ENCODE data around the gene PIAS4. TPM values are rescaled to one million over a fixed set of nuclear protein-coding genes. Genes with fewer than 3 reads are reported as not detected.

The PIAS4 gene
- polyA plus RNA-seq, 1 donor (not counting 4 experiments of a cell fraction or from before 2014, with no cell fraction given) = 7.5 TPM

DNA sequence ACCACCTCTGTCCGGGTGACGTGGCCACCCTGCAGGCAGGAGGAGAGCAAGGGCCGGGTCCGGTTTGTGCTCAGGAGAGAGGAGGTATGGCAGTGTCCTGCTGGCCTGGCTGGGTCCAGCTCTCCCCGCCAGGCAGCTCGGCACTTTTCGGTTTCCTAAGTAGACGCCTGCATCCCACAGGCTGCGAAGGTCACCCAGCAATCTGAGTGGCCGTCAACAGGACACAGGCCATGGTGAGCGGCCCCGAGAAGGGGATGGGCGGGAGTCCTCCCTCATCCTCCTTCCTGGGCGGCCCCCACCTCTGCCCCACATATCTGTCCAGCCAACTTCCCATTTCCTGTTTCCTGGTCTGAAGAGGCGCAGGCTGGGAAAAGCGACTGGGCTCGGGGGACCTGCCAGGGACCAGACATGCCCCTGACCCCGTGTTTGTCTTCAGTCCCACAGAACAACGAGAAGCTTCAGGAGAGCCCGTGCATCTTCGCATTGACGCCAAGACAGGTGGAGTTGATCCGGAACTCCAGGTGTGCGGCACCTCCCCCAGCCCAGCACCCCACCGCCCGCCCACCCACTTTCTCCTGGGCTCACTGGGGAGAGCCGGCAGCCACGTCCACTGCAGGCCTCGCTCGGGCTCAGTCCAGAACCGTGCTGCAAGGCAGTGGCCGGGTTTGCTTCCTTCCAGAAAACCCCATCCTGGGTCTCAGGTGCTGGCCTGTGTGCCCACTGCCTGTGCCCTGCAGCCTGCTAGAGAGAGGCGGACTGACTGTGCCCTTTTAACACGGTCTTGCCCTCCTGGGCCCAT lies 16.3 kb downstream of the PIAS4 start:
- Histone ChIP-seq H3K36me3 (ENCODE audit: control insufficient read depth in 2 of 2, extremely low read depth in 1 of 2, insufficient read depth in 2 of 2, low read length in 2 of 2) (peaks cover 6 to 16% of the 10 kb centered on the region in 2 experiments), H3K9ac (ENCODE audit: control insufficient read depth, extremely low read depth, insufficient read depth, low read length) (no peak overlapping the region), H3K27ac (ENCODE audit: control insufficient read depth, insufficient read depth, low read length) (no peak overlapping the region), H3K27me3 (ENCODE audit: control insufficient read depth, extremely low read depth, insufficient read depth, low read length) (no peaks in the 10 kb centered on the region), H2AFZ (ENCODE audit: control insufficient read depth, low read length) (no peak overlapping the region), H3K9me1 (ENCODE audit: control insufficient read depth, extremely low read depth, insufficient read depth, low read length) (no peaks in the 10 kb centered on the region), H3K4me1 (ENCODE audit: control insufficient read depth, extremely low read depth, insufficient read depth, low read length) (no peaks in the 10 kb centered on the region), H3K4me2 (ENCODE audit: control insufficient read depth, extremely low read depth, insufficient read depth, low read depth, low read length) (no peak overlapping the region), H4K20me1 (ENCODE audit: control insufficient read depth, extremely low read depth, insufficient read depth, low read length) (no peaks in the 10 kb centered on the region), H3K9me3 (ENCODE audit: control insufficient read depth, low read depth, low read length) (no peaks in the 10 kb centered on the region), H3K79me2 (ENCODE audit: control insufficient read depth, insufficient read depth, low read length) (peaks cover 9% of the 10 kb centered on the region), H3K4me3 (ENCODE audit: control insufficient read depth in 2 of 3, extremely low read depth in 1 of 3, insufficient read depth in 2 of 3, low read depth in 1 of 3, low read length in 3 of 3) (no peak overlapping the region)
- TF ChIP-seq EZH2 (IDR thresholded peaks at IDR 0.05; ENCODE audit: low read length) (no peak), CTCF (optimal IDR thresholded peaks at IDR 0.05 in 1 of 3, IDR thresholded peaks at IDR 0.05 in 1 of 3, conservative IDR thresholded peaks at IDR 0.05 in 1 of 3; ENCODE audit: extremely low read depth in 1 of 3, insufficient read depth in 2 of 3, low read length in 3 of 3) (no peak)
- DNase-seq (ENCODE audit: low read depth, low spot score) (no peak), FAIRE-seq (no peak)
- dilution Hi-C loops (cut with MboI; ENCODE audit: extremely low pct_ligation_motif_present, low sequenced_read_pairs) = no loop called here

- FAIRE-seq = no peak
- no peaks in the 10 kb centered on the region for H3K9me1 ChIP-seq (ENCODE audit: control insufficient read depth, extremely low read depth, insufficient read depth, low read length)
- no peak overlapping the region for H3K4me3 ChIP-seq (ENCODE audit: control insufficient read depth in 2 of 3, extremely low read depth in 1 of 3, insufficient read depth in 2 of 3, low read depth in 1 of 3, low read length in 3 of 3)
- no peaks in the 10 kb centered on the region for H3K27me3 ChIP-seq (ENCODE audit: control insufficient read depth, extremely low read depth, insufficient read depth, low read length)
- DNase-seq (ENCODE audit: low read depth, low spot score) = no peak
- TF ChIP-seq CTCF (optimal IDR thresholded peaks at IDR 0.05 in 1 of 3, IDR thresholded peaks at IDR 0.05 in 1 of 3, conservative IDR thresholded peaks at IDR 0.05 in 1 of 3; ENCODE audit: extremely low read depth in 1 of 3, insufficient read depth in 2 of 3, low read length in 3 of 3) = no peak
- TF ChIP-seq EZH2 (IDR thresholded peaks at IDR 0.05; ENCODE audit: low read length) = no peak
- H3K4me1 ChIP-seq (ENCODE audit: control insufficient read depth, extremely low read depth, insufficient read depth, low read length) = no peaks in the 10 kb centered on the region
- dilution Hi-C loops (cut with MboI; ENCODE audit: extremely low pct_ligation_motif_present, low sequenced_read_pairs) = no loop called here
- H4K20me1 ChIP-seq (ENCODE audit: control insufficient read depth, extremely low read depth, insufficient read depth, low read length) = no peaks in the 10 kb centered on the region
- H3K4me2 ChIP-seq (ENCODE audit: control insufficient read depth, extremely low read depth, insufficient read depth, low read depth, low read length) = no peak overlapping the region
- H3K36me3 ChIP-seq (ENCODE audit: control insufficient read depth in 2 of 2, extremely low read depth in 1 of 2, insufficient read depth in 2 of 2, low read length in 2 of 2) = peaks cover 6 to 17% of the 10 kb centered on the region in 2 experiments
- peaks cover 4% of the 10 kb centered on the region for H3K79me2 ChIP-seq (ENCODE audit: control insufficient read depth, insufficient read depth, low read length)
- no peaks in the 10 kb centered on the region for H3K9me3 ChIP-seq (ENCODE audit: control insufficient read depth, low read depth, low read length)
- H3K27ac ChIP-seq (ENCODE audit: control insufficient read depth, insufficient read depth, low read length) = no peak overlapping the region
- no peak overlapping the region for H3K9ac ChIP-seq (ENCODE audit: control insufficient read depth, extremely low read depth, insufficient read depth, low read length)
- H2AFZ ChIP-seq (ENCODE audit: control insufficient read depth, low read length) = no peak overlapping the region
These were observed 17.8 kb downstream of the PIAS4 start for GRCh38 chr19:4025317-4025716.
